ENCODE data around the gene PHOSPHO2.

PHOSPHO2 gene

DNA sequence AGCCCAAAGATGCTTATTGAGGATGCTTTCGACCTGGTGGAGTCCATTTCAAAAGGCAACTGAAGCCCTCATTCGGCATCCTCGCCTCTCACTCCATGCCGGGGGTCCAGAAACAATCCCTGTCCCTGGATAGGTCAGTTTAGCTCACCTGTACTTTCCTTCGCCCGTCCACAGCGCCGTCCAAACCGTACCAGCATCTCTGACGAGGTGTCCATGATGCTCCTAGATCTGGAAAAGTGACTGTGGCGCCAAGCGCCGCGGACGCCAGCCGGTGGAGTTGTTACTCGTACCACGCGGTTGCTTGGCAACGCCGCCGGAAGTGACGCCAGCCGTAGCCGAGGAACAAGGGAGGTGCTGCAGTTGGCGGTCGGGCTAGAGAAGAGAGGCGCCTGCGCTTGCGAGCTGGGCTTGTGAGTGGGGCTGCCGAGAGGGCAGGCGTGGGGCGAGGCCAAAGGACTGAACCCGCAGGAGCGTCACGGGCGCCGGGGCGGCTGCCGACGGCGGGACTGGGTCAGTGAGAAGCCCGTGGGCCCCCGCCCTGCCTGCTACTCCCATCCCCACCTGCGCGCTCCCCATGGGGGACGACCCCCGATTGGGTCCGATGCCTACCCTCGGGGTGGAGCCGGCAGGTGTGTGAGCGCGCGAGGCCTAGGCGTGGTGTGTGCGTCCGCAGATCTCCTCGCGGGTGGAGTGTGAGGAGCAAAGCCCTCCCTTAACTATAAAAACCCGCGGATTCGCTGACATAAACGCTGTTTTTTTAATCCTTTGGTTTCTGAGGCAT, at the start of gene PHOSPHO2, which contains the start of gene CFAP210:
Gene PHOSPHO2 (plus strand): TSS at position 357 of the 781 bp plus-strand sequence. CDS start 6,503 bp downstream, outside the sequence.
Gene CFAP210 (minus strand): TSS at position 293 of the 781 bp plus-strand sequence. CDS start 78 bp downstream, at position 215.
- peak; percentile 99 to 100 for DNase-seq (ENCODE audit: extremely low read depth in 1 of 2, low read depth in 1 of 2)

GRCh38 chr2:169647496-169647895, 46.8 kb upstream of the PHOSPHO2 start:
- DNase-seq (ENCODE audit: extremely low read depth in 1 of 2, low read depth in 1 of 2): no peak

- DNase-seq (ENCODE audit: extremely low read depth in 1 of 2, low read depth in 1 of 2): no peak
Measured at GRCh38 chr2:169649278-169649677, 45.0 kb upstream of the PHOSPHO2 start.

GRCh38 chr2:169653636-169654035, 40.6 kb upstream of the PHOSPHO2 start:
- DNase-seq (ENCODE audit: extremely low read depth in 1 of 2, low read depth in 1 of 2): no peak

DNA sequence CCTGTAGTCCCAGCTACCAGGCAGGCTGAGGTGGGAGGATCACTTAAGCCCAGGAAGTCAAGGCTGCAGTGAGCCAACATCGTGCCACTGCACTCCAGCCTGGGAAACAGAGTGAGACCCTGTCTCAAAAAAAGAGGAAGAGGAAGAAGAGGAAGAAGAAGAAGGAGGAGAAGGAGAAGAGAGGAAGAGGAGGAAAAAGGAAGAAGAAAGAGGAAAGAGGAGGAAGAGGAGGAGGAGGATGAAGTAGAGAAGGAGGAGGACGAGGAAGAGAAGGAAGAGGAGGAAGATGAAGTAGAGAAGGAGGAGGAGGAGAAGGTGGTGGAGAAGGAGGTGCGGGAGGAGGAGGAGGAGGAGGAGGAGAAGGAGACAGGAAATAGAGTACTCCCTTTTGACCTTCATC, 38.1 kb upstream of the PHOSPHO2 start:
- no peak for DNase-seq (ENCODE audit: extremely low read depth in 1 of 2, low read depth in 1 of 2)

DNA sequence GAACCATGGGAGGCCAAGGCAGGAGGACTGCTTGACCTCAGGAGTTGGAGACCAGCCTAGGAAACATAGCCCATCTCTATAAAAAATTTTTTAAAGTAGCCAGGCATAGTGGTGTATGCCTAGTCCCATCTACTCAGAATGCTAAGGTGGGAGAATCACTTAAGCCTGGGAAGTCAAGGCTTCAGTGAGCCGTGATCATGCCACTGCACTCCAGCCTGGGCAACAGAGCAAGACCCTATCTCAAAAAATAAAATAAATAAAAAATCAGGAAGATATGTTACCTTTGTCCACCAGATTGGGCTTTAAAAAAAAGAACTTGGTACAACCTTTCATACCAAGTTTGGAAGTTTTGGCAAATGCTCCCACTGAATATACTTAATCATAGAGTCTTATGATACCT, 35.4 kb upstream of the PHOSPHO2 start:
- no peak for DNase-seq (ENCODE audit: extremely low read depth in 1 of 2, low read depth in 1 of 2)

GRCh38 chr2:169659320-169659719, 34.9 kb upstream of the PHOSPHO2 start:
- no peak for DNase-seq (ENCODE audit: extremely low read depth in 1 of 2, low read depth in 1 of 2)

DNA sequence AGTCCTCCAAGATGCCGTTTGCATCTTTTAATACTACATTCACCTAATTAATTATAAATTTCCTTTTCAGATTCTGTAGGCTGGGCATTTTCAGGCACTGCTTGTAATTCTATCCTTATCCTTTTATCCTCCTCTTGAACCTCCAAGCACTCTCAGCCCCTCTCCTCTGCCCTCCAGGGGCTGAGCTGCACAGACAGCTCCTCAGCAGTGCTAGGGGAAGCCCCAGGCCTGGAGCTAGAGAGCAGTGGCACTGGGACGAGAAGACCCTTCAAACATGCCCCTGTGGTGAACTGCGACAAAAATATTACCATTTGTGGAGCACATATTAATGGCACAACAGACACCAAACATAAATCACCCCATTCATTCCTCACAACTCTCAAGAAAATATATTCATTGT, 33.0 kb upstream of the PHOSPHO2 start:
- DNase-seq (ENCODE audit: extremely low read depth in 1 of 2, low read depth in 1 of 2): no peak

DNA sequence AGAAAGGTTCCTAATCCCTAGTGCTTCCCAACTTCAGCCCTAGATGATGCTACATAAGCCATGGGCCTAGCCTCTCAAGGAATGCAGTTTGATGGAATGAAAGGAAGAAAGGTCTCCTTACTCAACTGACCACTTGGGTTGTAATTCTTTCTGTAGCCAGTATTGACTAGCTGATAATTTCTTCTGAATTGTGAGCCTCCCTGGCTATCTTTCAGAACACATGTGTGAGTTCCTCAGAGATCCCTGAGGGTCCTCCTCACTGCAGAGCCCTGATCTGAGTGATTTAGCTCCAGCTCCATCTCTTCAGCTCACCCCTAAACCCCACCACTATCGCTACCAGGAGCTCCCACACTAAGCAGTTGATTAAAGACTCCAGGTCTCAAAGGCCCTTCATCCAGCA, 31.5 kb upstream of the PHOSPHO2 start:
- DNase-seq (ENCODE audit: extremely low read depth in 1 of 2, low read depth in 1 of 2): no peak

- no peak for DNase-seq (ENCODE audit: extremely low read depth in 1 of 2, low read depth in 1 of 2)
Measured at GRCh38 chr2:169663247-169663646, 31.0 kb upstream of the PHOSPHO2 start.

DNA sequence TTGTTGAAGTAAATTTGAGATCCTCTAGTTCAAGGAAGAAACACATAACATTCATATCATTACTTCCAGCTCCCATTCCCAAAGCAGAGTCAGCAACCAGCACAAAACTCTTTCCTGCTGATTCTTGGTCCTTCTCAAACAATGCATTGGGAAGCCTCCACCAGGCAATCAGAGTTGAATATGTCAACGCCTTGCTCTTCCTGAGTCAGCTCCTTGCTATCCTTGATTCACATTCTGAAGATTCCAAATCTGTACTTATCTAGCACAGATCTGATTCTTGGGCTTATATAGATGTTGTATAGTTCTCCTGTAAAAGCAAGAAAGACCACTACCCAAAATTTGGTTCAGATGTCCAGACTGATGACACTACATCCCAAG, 29.7 kb upstream of the PHOSPHO2 start:
- no peak for DNase-seq (ENCODE audit: extremely low read depth in 1 of 2, low read depth in 1 of 2)

DNA sequence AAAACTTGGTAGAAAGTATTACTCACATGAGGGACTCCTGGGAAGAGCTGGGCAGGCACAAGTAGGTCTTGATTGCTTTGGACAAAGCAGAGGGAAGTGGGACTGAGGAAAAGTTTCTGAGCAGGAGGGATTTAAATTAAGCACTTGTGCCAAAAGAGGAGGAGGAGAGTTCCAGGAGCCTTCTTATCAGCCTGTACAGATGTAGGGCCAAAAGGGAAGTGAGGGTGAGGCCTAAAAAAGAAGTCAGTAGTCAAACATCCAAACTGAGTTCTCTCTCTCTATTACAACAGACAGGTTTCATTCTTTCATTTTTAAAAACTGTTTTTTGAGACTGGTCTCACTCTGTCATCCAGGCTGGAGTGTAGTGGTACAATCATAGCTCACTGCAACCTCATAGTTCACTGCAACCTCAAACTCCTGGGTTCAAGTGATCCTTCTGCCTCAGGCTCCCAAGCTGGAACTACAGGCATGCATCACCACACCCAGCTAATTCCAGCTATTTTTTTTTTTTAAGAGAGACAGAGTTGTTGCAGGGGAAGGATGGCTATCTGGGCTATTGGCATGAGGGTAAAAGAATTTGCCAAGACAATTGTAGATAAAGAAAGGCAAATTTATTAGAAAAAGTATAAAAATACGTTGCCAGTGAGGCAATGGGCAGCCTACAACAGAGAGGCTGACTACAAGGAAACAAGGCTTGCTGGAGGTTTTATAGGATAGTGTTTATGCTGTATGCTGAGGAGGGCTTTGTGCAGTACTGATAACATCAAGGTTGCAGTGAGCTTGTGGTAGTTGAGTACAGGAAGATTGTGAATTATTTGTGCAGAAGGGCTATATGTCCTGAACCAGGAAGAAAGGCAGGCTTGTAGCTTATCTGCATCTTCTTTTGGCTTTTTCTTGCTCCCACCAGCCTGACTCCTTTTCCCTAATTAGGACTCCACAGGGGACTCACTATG, 29.0 kb upstream of the PHOSPHO2 start:
- no peak for DNase-seq (ENCODE audit: extremely low read depth in 1 of 2, low read depth in 1 of 2)

DNA sequence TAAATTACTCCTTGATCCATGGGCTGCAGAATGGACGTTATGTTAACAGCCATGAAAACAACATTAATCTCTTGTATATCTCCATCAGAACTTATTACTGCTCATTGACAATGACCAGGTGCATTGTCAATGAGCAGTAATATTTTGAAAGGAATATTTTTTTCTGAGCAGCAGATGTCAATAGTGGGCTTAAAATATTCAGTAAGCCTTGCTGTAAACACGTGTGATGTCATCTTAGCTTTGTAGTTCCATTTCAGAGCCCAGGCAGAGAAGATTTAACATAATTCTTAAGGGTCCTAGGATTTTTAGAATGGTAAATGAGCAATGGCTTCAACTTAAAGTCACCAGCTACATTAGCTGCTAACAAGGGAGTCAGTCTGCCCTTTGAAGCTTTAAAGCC, 26.7 kb upstream of the PHOSPHO2 start:
- DNase-seq (ENCODE audit: extremely low read depth in 1 of 2, low read depth in 1 of 2): no peak

DNA sequence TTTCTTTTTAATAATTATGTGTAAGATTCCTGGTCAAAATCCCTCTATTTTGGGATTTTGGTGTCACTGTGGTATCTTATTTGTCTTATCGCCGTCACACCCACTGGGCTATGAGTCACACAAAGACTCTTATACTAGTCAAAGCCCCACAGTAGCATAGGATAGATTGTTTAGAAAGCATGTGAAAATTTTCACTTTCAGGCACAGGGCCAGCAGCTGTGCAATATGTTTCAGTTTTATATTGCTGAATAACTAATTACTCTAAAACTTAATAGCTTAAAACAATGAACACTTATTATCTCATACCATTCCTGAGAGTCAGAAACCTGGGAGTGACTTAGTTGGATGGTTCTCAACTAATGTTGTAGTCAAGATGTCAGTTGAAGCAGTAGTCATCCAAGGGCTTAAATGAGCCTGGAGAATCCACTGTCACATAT, 24.0 kb upstream of the PHOSPHO2 start:
- no peak for DNase-seq (ENCODE audit: extremely low read depth in 1 of 2, low read depth in 1 of 2)

GRCh38 chr2:169670937-169671336, 23.3 kb upstream of the PHOSPHO2 start:
- no peak for DNase-seq (ENCODE audit: extremely low read depth in 1 of 2, low read depth in 1 of 2)

- DNase-seq (ENCODE audit: extremely low read depth in 1 of 2, low read depth in 1 of 2): no peak
Measured at GRCh38 chr2:169672406-169672805, 21.9 kb upstream of the PHOSPHO2 start.

DNA sequence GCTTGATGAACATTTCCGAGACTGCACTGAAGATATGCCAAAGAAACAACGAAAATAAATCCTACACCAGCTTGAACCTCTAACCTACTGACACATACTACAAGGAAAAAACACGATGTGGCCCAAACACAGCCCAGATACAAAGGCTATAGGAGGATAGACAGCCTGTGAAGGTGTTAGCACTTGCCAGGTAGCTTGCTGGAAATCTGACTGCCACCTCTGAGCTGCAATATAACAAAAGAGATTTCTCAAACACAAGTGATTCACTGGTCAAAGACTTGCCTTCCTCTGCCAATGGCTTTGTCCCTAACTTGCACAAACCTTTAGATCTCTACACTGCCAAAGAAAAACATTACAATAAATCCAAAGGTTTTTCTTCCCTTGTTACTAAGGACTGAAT, 21.2 kb upstream of the PHOSPHO2 start:
- DNase-seq (ENCODE audit: extremely low read depth in 1 of 2, low read depth in 1 of 2): no peak

DNA sequence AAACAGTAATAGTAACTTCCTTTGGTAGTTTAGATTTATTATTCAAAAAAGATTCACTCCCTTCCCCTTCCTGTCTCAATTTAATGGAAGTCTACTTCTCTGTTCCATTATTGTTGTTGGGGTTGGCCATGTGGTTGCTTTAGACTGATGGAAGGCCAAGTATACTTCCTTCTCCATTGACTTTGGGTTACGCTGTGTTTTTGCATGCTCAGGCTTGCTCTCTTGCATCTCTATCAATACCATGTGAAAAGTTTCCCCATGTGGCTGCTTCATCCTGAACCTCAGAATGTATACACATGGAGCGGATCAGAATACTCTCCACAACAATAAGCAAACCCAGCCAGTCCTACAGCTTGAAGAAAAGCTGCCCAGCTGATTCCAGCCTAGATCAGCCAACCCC, 20.3 kb upstream of the PHOSPHO2 start:
- no peak for DNase-seq (ENCODE audit: extremely low read depth in 1 of 2, low read depth in 1 of 2)

DNA sequence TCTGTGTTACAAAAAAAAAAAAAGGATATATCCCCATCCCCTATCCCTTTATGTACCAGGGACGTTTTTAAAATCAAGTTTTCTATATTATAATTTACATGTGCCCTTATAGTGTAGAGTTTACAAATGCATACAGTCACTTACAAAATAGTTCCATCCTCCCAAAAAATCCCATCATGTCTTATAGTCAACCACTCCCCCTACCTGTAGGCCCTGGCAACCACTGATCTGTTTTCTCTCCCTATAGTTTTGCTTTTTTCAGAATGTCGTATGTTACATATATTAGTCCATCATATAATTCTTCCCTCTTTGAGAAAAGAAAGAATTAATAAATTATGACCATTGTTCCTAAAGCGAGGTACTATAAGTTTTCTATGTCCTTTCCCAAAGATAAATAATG, 17.9 kb upstream of the PHOSPHO2 start:
- no peak for DNase-seq (ENCODE audit: extremely low read depth in 1 of 2, low read depth in 1 of 2)

DNA sequence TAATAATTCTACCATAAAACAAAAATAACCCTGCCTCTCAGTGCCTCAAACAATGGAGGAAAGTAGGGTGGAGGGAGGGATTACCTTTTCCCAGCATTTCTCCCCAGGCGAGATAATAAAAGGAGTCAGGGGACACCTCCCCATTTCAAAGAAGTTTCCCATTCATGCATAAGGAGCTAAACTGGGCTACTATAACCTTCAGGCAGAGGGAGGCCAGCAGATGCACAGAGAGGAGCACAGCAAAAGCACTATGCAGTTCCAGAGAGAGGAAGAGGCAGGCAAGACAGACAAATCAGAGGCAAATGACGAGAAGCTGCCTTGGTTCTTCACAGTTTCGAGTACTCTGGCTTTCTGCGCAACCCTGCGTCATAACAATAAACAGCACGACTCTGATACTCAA, 17.4 kb upstream of the PHOSPHO2 start:
- DNase-seq (ENCODE audit: extremely low read depth in 1 of 2, low read depth in 1 of 2): no peak

DNA sequence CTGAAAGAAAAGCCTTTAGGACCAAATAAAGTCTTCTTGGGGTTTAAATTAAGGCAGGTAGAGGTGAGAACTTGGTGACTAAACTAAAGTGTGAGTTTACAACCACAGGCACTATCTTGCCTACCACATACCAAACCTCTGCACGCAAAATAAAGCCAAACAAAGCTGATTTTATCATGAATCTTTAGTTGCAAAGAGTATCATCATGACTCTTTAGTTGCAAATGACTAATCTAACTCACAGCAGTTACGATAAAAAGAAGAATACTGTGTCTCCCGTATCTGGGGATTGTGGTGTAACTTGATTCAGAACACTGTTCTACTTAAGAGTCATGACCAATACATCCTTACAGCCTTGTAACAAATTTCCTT, 11.2 kb upstream of the PHOSPHO2 start:
- DNase-seq (ENCODE audit: extremely low read depth in 1 of 2, low read depth in 1 of 2): no peak
